ENCODE measurements around the gene COL7A1.

DNA sequence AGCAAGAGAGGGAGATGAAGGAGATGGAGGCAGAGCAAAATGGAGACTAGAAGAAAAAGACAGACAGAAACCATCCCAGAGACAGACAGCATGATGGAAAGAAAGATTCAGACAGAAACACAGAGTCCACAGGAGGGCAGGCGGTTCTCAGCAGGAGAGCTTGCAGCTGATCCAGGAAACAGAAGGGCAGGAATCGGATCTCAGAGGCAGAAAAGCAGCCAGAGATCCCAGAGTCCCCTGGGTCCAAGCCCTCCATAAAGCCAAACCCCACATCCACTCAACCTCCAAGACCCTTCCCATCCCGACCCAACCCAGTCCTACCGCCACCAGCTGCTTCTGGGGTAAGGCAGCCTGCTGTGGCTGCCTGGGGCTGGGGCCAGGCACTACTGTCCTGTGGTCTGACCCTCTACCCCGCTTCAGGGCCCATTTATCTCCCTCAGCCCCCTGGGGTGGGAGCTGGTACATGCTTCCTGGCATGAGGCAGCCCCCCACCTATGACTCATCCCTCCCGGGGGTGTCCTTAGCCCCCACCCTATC lies 31.7 kb downstream of the COL7A1 start, which contains the start of gene UCN2:
- no peak for TF ChIP-seq GATA2 (IDR thresholded peaks at IDR 0.05; ENCODE audit: low read depth, low read length)
- no peak for TF ChIP-seq GATA3 (IDR thresholded peaks at IDR 0.05; ENCODE audit: low read depth, low read length)

Data from SH-SY5Y (cell line).